HEK293T (cell line): ENCODE measurements around the gene KCNJ4.
A peak's percentile ranks its signal among the peaks of the same experiment; 100 is the strongest.

ENCODE experiments used
- ARNT ChIP-seq: fragments of 450-650 bp; IDR thresholded peaks from 2 replicates; pipeline ENCODE4 v1.6.1; 2017; ENCODE audit warnings: mild to moderate bottlenecking
- BHLHE40 ChIP-seq: fragments of 450-650 bp; IDR thresholded peaks from 2 replicates; pipeline ENCODE4 v1.6.1; 2016; ENCODE audit warnings: mild to moderate bottlenecking, moderate library complexity, borderline replicate concordance
- ELF4 ChIP-seq: fragments of 450-650 bp; IDR thresholded peaks from 2 replicates; pipeline ENCODE4 v1.6.1; 2017; ENCODE audit warnings: antibody characterized with exemption
- FOXK2 ChIP-seq: fragments of 450-650 bp; IDR thresholded peaks from 2 replicates; pipeline ENCODE4 v1.6.1; 2016; ENCODE audit warnings: mild to moderate bottlenecking
- FOXM1 ChIP-seq: fragments of 450-650 bp; IDR thresholded peaks from 2 replicates; pipeline ENCODE4 v1.6.1; 2017; ENCODE audit warnings: mild to moderate bottlenecking, borderline replicate concordance
- HDGF ChIP-seq: fragments of 450-650 bp; IDR thresholded peaks from 2 replicates; pipeline ENCODE4 v1.6.1; 2017; ENCODE audit warnings: antibody characterized with exemption, borderline replicate concordance
- NFRKB ChIP-seq: fragments of 450-650 bp; IDR thresholded peaks from 2 replicates; pipeline ENCODE4 v1.6.1; 2016; ENCODE audit warnings: mild to moderate bottlenecking, moderate library complexity
- PKNOX1 ChIP-seq: fragments of 450-650 bp; IDR thresholded peaks from 2 replicates; pipeline ENCODE4 v1.6.1; 2016
- SP1 ChIP-seq: fragments of 450-650 bp; IDR thresholded peaks from 2 replicates; pipeline ENCODE4 v1.6.1; 2017
- SUZ12 ChIP-seq: fragments of 450-650 bp; IDR thresholded peaks from 2 replicates; pipeline ENCODE4 v1.6.1; 2016; ENCODE audit warnings: mild to moderate bottlenecking
- TARDBP ChIP-seq: fragments of 450-650 bp; IDR thresholded peaks from 2 replicates; pipeline ENCODE4 v1.6.1; 2016
- ZNF384 ChIP-seq: fragments of 450-650 bp; IDR thresholded peaks from 2 replicates; pipeline ENCODE4 v1.6.1; 2016

DNA sequence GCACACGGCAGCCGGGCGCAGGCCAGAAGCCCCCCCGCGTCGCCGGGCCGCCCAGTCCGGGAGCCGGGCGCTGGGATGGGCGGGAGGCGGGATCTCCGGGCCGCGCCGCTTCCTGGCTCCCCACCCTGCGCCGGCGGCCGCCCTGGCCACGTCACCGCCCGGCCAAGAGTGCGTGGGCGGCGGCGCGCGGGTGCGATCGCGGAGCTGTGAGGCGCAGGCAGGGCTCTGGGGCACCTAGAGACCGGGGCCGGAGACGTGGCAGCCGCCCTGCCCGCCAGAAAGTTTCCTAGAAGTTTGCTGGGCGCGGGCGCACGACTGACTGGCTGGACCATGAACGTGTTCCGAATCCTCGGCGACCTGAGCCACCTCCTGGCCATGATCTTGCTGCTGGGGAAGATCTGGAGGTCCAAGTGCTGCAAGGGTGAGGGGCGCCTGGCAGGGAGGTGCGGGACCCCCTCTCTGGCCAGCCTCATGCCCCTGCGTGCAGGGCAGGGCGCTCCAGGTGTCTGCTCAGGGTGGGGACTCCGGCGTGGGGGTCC is 13.0 kb upstream of the KCNJ4 start, which contains the start of gene KDELR3:
- no peak for TF ChIP-seq HDGF
- no peak for TF ChIP-seq SP1
- no peak for TF ChIP-seq SUZ12
- TF ChIP-seq ZNF384, result no peak
- no peak for TF ChIP-seq BHLHE40
- TF ChIP-seq NFRKB, result no peak
- TF ChIP-seq FOXM1, result peak; percentile 65; the same call in 1 of the 2 replicates
- TF ChIP-seq FOXK2, result no peak
- TF ChIP-seq PKNOX1, result no peak
- no peak for TF ChIP-seq TARDBP
- no peak for TF ChIP-seq ARNT
- no peak for TF ChIP-seq ELF4
